GM12891 (cell line): ENCODE measurements around the gene MYOM1.

Experiments used
- PAX5 ChIP-seq: IDR thresholded peaks from 2 replicates; pipeline ENCODE4 v1.6.1; 2011; ENCODE audit warnings: low read length, moderate library complexity, mild to moderate bottlenecking; ENCODE audit not compliant: insufficient read depth, severe bottlenecking
- POLR2A ChIP-seq: IDR thresholded peaks from 2 replicates; pipeline ENCODE4 v1.6.1; 2011; ENCODE audit warnings: low read depth, low read length, control low read depth
- POLR2AphosphoS5 ChIP-seq: IDR thresholded peaks from 2 replicates; pipeline ENCODE4 v1.6.1; 2011; ENCODE audit warnings: low read depth, low read length, control low read depth
- POU2F2 ChIP-seq: IDR thresholded peaks from 2 replicates; pipeline ENCODE4 v1.6.1; 2011; ENCODE audit warnings: low read depth, mild to moderate bottlenecking, control low read depth, low read length, moderate library complexity
- TAF1 ChIP-seq: IDR thresholded peaks from 2 replicates; pipeline ENCODE4 v1.6.1; 2011; ENCODE audit warnings: low read depth, low read length, control low read depth

DNA sequence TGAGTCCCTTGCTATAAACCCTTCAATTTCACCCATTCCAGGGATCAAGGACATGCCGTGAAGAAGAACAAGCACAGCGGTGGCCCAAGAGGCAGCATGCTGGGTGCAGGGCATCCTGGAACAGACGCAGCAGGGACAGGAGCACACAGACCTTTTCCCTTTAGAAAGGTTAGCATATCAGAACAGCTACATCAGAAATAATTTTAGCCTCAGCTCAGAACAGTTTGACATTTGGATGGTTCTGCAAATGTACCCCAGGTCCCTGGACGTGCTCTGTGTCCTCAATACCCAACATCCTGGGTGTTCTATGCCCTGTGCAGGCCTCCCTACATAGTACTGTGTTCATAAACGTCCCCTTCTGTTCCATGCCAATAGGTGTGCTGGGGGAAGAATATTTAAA lies 80.4 kb downstream of the MYOM1 start:
- no peak for TF ChIP-seq POLR2AphosphoS5
- no peak for TF ChIP-seq POLR2A
- TF ChIP-seq POU2F2: no peak
- TF ChIP-seq TAF1: no peak
- no peak for TF ChIP-seq PAX5
